GM13976 (cell line): ENCODE results near the gene TMEM150B.

Experiments used
- DNase-seq: peaks from one replicate; pipeline ENCODE4 v3.0.0; 2012; ENCODE audit warnings: low spot score
- in situ Hi-C: fragments of 300-500 bp; cut with MboI; formaldehyde crosslinking; loops from one replicate; pipeline ENCODE4 v1.12.0; 2022; ENCODE audit warnings: low sequenced_read_pairs, mixed read lengths, inconsistent platforms; ENCODE audit not compliant: unreplicated experiment
- TF ChIP-seq, protein P1 (sequence below): IDR thresholded peaks from 2 replicates; pipeline ENCODE4 v1.5.1; 2012; ENCODE audit warnings: borderline replicate concordance, mild to moderate bottlenecking; ENCODE audit not compliant: insufficient read depth; ENCODE audit errors: extremely low read depth, missing control alignments, control extremely low read depth

The TMEM150B gene

GRCh38 chr19:55264531-55264930 is 60.6 kb downstream of the TMEM150B start:
- in situ Hi-C loops, result no loop called here
- TF ChIP-seq, protein P1, sequence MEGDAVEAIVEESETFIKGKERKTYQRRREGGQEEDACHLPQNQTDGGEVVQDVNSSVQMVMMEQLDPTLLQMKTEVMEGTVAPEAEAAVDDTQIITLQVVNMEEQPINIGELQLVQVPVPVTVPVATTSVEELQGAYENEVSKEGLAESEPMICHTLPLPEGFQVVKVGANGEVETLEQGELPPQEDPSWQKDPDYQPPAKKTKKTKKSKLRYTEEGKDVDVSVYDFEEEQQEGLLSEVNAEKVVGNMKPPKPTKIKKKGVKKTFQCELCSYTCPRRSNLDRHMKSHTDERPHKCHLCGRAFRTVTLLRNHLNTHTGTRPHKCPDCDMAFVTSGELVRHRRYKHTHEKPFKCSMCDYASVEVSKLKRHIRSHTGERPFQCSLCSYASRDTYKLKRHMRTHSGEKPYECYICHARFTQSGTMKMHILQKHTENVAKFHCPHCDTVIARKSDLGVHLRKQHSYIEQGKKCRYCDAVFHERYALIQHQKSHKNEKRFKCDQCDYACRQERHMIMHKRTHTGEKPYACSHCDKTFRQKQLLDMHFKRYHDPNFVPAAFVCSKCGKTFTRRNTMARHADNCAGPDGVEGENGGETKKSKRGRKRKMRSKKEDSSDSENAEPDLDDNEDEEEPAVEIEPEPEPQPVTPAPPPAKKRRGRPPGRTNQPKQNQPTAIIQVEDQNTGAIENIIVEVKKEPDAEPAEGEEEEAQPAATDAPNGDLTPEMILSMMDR, result no peak
- DNase-seq, result no peak
